ELR (cell line): ENCODE measurements around the gene LDLRAD1.
A peak's percentile ranks its signal among the peaks of the same experiment; 100 is the strongest.
"Not testable (repeated sequence)": the region's sequence is repeated elsewhere in the genome, so short reads cannot be mapped to it uniquely, and the experiment has no call there.

ENCODE experiments used
- DNase-seq: peaks from one replicate; pipeline ENCODE4 v3.0.0-alpha.2; 2015; ENCODE audit warnings: low read depth

Gene LDLRAD1

GRCh38 chr1:54017979-54018378, at the start of gene LDLRAD1:
LDLRAD1 (minus strand) TSS chr1:54018186; CDS start chr1:54018112, 74 bp downstream.
- DNase-seq = no peak

DNA sequence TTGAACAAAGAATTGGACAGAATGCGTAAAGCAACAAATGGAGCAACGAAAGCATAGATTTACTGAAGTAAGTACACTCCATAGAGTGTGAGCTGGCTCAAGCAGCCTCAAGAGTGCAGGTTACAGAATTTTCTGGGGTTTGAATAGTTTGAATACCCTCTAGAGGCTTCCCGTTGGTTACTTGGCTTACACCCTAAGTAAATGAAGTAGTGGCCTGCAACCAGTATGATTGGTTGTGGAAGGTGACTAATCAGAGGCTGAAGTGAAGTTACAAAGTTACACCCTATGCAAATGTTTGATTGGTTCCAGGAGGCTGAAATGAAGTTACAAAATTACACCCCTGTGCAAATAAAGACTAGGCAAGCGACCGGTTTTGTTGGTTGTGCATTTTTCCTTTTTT, 46.3 kb upstream of the LDLRAD1 start:
- DNase-seq = no peak

GRCh38 chr1:54054438-54054749, 36.4 kb upstream of the LDLRAD1 start:
- no peak for DNase-seq

GRCh38 chr1:54053745-54054437, 35.9 kb upstream of the LDLRAD1 start:
- DNase-seq = peak; percentile 29

DNA sequence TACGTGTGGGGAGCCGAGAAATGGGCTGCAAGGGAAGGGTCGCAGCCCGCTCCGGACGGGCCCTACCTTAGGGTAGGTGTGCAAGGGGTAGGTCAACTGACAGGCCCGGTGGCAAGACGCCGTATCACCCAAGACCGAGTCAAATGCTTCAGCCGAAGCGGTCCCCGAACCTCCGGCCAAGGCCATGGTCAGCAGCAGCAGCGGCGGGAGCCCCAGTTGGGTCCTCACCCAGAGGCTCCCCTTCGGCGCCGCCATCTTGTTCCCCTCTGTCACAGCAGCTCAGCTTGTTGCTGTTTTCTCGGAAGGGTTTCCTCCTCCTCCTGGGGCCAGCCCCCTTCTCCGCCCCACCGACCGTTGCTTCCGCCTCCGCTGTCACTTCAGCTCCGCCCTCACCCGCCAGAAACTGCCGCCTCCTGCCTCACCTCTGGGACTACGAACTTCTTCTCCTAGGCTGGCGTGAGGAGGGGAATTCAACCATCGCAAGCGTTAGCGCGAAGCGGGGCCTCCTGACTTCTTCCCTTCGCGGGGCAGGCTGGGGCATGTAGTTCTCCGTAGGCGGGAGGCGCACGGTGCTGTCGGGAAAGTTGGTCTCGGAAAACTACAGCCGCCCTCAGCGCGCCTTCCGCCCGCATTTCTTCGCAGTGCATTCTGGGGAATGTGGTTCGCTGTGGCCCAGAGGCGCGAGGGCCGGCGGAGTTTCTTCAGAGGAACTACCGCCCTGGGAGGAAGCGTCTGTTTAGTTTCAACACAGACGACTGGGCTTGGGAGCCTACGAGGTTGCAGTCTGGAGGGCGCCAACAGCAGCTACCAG, 35.2 kb upstream of the LDLRAD1 start, which contains the start of the genes TCEANC2 and TMEM59:
Gene TCEANC2, plus strand, starts transcription at position 675 of the 811 bp plus-strand sequence. CDS start 815 bp downstream, outside the sequence.
Gene TMEM59, minus strand, starts transcription at position 271 of the 811 bp plus-strand sequence. Its CDS starts 16 bp downstream, at position 255.
- peak; percentile 99 for DNase-seq

DNA sequence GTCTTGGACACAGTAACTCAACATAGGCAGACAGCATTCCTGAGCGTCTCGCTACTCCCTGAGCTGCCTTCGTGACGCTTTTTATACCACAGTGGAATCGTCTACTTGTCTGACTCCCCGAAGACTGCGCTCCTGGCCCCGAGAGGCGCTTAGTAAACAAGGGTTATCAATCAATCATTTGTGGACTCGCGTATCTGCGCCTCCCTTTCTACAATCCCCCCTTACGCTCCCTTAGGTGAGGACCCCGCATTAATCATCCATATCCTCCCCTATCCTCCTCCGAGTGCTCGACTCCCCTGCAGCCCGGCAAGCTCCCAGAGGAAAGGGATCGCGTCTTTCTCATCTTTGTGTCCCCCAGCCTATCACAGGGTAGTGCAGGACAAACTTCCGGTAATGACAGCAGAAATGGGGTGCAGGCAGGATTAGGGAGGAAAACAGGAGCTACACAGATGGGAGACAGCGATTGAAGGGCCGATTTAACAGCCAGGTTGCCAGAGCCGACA, 34.5 kb upstream of the LDLRAD1 start:
- peak; percentile 71 for DNase-seq

DNA sequence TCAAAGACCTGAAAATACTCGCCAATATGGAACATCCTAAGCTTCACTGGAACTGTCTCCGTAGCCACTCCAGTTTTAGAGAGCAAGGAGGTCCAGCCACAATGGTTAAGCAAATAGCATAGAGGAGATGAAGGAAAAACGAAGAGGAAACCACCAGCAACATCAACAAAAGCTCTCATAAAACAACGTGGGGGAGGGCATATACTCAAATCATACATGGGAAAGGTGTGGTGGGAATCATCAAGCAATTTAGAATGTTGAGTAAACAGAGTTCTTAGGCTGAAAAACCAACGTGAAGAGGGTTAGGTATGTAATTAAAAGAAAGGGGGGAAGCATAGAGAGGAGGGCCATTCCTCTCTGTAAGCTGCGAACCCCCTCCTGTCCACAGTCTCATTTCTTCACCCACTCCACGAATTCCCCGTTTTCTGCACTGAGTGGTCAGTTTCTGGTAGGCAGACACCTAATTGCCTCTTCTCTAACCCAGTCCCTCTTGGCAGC, 34.0 kb upstream of the LDLRAD1 start:
- peak; percentile 23 for DNase-seq

- not testable (repeated sequence) for DNase-seq
Observed at GRCh38 chr1:54050435-54050834, 32.4 kb upstream of the LDLRAD1 start.

- DNase-seq = peak; percentile 44
Observed at GRCh38 chr1:54047384-54048305, 29.7 kb upstream of the LDLRAD1 start.

GRCh38 chr1:54046671-54047383, 28.8 kb upstream of the LDLRAD1 start:
- no peak for DNase-seq

GRCh38 chr1:54045496-54045895, 27.5 kb upstream of the LDLRAD1 start:
- no peak for DNase-seq

DNA sequence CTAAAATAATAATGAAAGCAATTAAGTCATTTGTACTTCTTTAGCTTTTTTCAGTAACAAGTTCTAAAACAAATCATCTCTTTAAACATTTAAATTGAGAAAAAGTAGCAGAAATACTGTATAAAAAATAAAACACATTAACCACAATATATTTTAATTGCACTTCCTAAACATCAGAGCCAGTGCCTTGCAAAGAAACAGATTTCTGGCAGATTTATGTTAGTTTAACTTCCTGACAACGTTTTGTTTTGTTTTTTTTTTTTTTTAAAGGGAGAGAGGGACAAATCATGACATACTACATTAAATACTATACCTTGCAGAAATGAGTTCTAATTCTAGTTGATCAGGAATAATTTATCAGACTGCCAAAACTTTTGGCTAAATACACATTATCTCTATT, 23.8 kb upstream of the LDLRAD1 start:
- no peak for DNase-seq

GRCh38 chr1:54037476-54037875, 19.5 kb upstream of the LDLRAD1 start:
- DNase-seq = no peak

- DNase-seq = no peak
Observed at GRCh38 chr1:54028306-54029251, 10.6 kb upstream of the LDLRAD1 start.

- DNase-seq = no peak
Observed at GRCh38 chr1:54027848-54028247, 9.9 kb upstream of the LDLRAD1 start.

DNA sequence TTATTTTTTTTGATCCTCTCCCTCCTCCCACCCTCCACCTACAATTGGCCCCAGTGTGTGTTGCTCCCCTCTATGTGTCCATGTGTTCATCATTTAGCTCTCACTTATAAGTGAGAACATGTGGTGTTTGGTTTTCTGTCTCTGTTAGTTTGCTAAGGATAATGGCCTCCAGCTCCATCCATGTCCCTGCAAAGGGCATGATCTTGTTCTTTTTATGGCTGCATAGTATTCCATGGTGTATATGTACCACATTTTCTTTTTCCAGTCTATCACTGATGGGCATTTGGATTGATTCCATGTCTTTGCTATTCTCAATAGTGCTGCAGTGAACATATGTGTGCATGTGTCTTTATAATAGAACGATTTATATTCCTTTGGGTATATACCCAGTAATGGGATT, 6.8 kb upstream of the LDLRAD1 start:
- DNase-seq = not testable (repeated sequence)

DNA sequence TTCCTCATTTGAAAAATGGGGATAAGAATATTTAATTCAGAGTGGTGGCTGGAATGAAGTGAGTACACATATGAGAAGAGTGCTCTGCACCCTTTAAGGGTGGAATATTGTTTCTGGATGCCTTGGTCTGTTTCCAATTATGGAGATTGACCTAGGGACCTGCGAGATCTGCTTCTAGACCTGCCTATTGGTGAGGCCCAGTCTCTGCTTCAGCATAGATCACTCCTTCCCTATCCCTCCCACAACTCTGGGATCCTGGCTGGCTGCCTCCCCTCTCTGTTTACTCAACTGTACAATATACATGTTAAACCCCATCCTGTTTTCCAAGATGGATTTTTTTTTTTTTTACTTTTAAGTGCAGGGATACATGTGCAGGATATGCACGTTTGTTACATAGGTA, 6.4 kb upstream of the LDLRAD1 start:
- no peak for DNase-seq

GRCh38 chr1:54019562-54020176, 1.7 kb upstream of the LDLRAD1 start:
- not testable (repeated sequence) for DNase-seq

DNA sequence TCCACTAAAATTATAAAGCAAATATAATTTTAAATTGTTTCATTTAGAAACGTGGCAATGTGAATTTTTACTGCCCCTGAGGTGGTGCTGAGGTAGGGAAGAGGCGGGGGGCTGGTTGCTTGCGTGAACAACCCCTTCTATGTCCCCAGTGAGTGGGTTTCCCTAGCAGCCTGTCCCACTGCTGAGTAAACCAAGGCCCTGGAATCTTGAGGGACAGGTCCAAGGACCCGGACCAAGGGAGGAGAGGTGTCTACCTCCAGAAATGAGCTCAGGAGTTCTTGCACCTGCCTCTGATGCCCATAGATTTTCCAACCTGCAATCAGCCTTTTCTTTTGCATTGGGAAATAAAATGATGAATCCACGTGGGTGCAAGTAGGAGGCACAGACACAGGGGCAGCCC, 649 bp upstream of the LDLRAD1 start:
- no peak for DNase-seq
